Measurements from ENCODE around the gene GPR85. TPM values are rescaled to one million over a fixed set of nuclear protein-coding genes. Genes with fewer than 3 reads are reported as not detected.

Gene GPR85
- total RNA-seq, 1 donor from 2014 or later = 0.73 TPM

DNA sequence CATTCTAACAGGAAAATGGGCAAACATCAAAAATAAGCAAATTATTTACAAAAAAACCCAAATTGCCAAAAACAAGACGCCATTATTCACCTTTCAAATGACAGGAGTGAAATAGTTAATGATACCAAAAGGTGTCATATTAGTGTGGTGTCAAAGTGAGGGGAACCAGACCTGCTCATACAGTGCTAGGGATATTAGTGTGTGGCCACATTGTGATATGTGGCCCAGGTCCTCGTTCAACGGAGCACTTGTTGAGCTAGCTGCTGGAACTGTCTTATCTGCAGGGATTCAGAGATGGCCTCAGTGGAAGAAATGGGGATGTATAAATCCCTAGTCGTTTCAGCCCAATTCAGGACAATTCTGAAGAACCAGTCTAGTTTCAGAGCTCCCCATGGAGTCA lies 41.2 kb downstream of the GPR85 start:
- no peak overlapping the region for H2AFZ ChIP-seq (ENCODE audit: low read depth, low read length)
- FAIRE-seq (no peak), DNase-seq (ENCODE audit: low read depth) (no peak)
- H3K4me3 Mint-ChIP-seq (ENCODE audit: unreplicated experiment) = no peak overlapping the region
- peaks cover 2% of the 10 kb centered on the region for H3K9me3 Mint-ChIP-seq (ENCODE audit: unreplicated experiment)
- H3K4me3 ChIP-seq (ENCODE audit: insufficient read depth, low read depth, low read length) = no peak overlapping the region
- no peak overlapping the region for H3K27ac Mint-ChIP-seq (ENCODE audit: unreplicated experiment)
- H3K4me2 ChIP-seq (ENCODE audit: low read length) = no peak overlapping the region
- TF ChIP-seq, protein P1, sequence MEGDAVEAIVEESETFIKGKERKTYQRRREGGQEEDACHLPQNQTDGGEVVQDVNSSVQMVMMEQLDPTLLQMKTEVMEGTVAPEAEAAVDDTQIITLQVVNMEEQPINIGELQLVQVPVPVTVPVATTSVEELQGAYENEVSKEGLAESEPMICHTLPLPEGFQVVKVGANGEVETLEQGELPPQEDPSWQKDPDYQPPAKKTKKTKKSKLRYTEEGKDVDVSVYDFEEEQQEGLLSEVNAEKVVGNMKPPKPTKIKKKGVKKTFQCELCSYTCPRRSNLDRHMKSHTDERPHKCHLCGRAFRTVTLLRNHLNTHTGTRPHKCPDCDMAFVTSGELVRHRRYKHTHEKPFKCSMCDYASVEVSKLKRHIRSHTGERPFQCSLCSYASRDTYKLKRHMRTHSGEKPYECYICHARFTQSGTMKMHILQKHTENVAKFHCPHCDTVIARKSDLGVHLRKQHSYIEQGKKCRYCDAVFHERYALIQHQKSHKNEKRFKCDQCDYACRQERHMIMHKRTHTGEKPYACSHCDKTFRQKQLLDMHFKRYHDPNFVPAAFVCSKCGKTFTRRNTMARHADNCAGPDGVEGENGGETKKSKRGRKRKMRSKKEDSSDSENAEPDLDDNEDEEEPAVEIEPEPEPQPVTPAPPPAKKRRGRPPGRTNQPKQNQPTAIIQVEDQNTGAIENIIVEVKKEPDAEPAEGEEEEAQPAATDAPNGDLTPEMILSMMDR (IDR thresholded peaks at IDR 0.05; ENCODE audit: insufficient read depth, low read depth, low read length) = no peak
- TF ChIP-seq EZH2 (IDR thresholded peaks at IDR 0.05; ENCODE audit: insufficient read depth, low read length) = no peak
- H3K27me3 Mint-ChIP-seq (ENCODE audit: low read depth, unreplicated experiment) = no peaks in the 10 kb centered on the region
- peaks cover 3% of the 10 kb centered on the region for H3K9me3 ChIP-seq (ENCODE audit: insufficient read depth, low read depth, low read length)
- H3K9ac ChIP-seq (ENCODE audit: low read length) = no peak overlapping the region
- no peaks in the 10 kb centered on the region for H3K4me1 ChIP-seq (ENCODE audit: insufficient read depth, low read length)
- H3K4me1 Mint-ChIP-seq (ENCODE audit: low read depth, unreplicated experiment) = no peaks in the 10 kb centered on the region
- no peaks in the 10 kb centered on the region for H4K20me1 ChIP-seq (ENCODE audit: insufficient read depth, low read length)
- H3K27ac ChIP-seq (ENCODE audit: low read depth, low read length) = no peak overlapping the region
- H3K27me3 ChIP-seq (ENCODE audit: insufficient read depth, low read length) = no peaks in the 10 kb centered on the region
- no peaks in the 10 kb centered on the region for H3K36me3 Mint-ChIP-seq (ENCODE audit: low read depth, unreplicated experiment)
- H3K36me3 ChIP-seq (ENCODE audit: insufficient read depth, low read length) = no peaks in the 10 kb centered on the region
- no peaks in the 10 kb centered on the region for H3K79me2 ChIP-seq (ENCODE audit: insufficient read depth, low read length)

GRCh38 chr7:113044394-113044793 lies 42.2 kb downstream of the GPR85 start:
- no peaks in the 10 kb centered on the region for H3K4me1 ChIP-seq (ENCODE audit: insufficient read depth, low read length)
- H3K36me3 ChIP-seq (ENCODE audit: insufficient read depth, low read length) = no peaks in the 10 kb centered on the region
- H3K27ac Mint-ChIP-seq (ENCODE audit: unreplicated experiment) = no peak overlapping the region
- H3K4me3 ChIP-seq (ENCODE audit: insufficient read depth, low read depth, low read length) = no peak overlapping the region
- H3K9ac ChIP-seq (ENCODE audit: low read length) = no peak overlapping the region
- no peak for FAIRE-seq
- H4K20me1 ChIP-seq (ENCODE audit: insufficient read depth, low read length) = no peaks in the 10 kb centered on the region
- H3K27ac ChIP-seq (ENCODE audit: low read depth, low read length) = no peak overlapping the region
- no peak overlapping the region for H2AFZ ChIP-seq (ENCODE audit: low read depth, low read length)
- H3K4me2 ChIP-seq (ENCODE audit: low read length) = no peak overlapping the region
- H3K27me3 Mint-ChIP-seq (ENCODE audit: low read depth, unreplicated experiment) = no peaks in the 10 kb centered on the region
- TF ChIP-seq, protein P1 (IDR thresholded peaks at IDR 0.05; ENCODE audit: insufficient read depth, low read depth, low read length) = no peak
- TF ChIP-seq EZH2 (IDR thresholded peaks at IDR 0.05; ENCODE audit: insufficient read depth, low read length) = no peak
- no peaks in the 10 kb centered on the region for H3K36me3 Mint-ChIP-seq (ENCODE audit: low read depth, unreplicated experiment)
- H3K9me3 Mint-ChIP-seq (ENCODE audit: unreplicated experiment) = peaks cover 2% of the 10 kb centered on the region
- DNase-seq (ENCODE audit: low read depth) = no peak
- no peaks in the 10 kb centered on the region for H3K4me1 Mint-ChIP-seq (ENCODE audit: low read depth, unreplicated experiment)
- H3K27me3 ChIP-seq (ENCODE audit: insufficient read depth, low read length) = no peaks in the 10 kb centered on the region
- H3K79me2 ChIP-seq (ENCODE audit: insufficient read depth, low read length) = no peaks in the 10 kb centered on the region
- H3K4me3 Mint-ChIP-seq (ENCODE audit: unreplicated experiment) = no peak overlapping the region
- H3K9me3 ChIP-seq (ENCODE audit: insufficient read depth, low read depth, low read length) = peaks cover 3% of the 10 kb centered on the region

GRCh38 chr7:113040849-113041248 lies 45.8 kb downstream of the GPR85 start:
- no peak overlapping the region for H3K27ac ChIP-seq (ENCODE audit: low read depth, low read length)
- H3K4me2 ChIP-seq (ENCODE audit: low read length) = no peak overlapping the region
- DNase-seq (ENCODE audit: low read depth) (no peak), FAIRE-seq (no peak)
- H3K27ac Mint-ChIP-seq (ENCODE audit: unreplicated experiment) = no peak overlapping the region
- H3K9me3 Mint-ChIP-seq (ENCODE audit: unreplicated experiment) = no peaks in the 10 kb centered on the region
- no peaks in the 10 kb centered on the region for H3K36me3 ChIP-seq (ENCODE audit: insufficient read depth, low read length)
- no peaks in the 10 kb centered on the region for H3K4me1 Mint-ChIP-seq (ENCODE audit: low read depth, unreplicated experiment)
- H2AFZ ChIP-seq (ENCODE audit: low read depth, low read length) = no peak overlapping the region
- H3K79me2 ChIP-seq (ENCODE audit: insufficient read depth, low read length) = no peaks in the 10 kb centered on the region
- H3K36me3 Mint-ChIP-seq (ENCODE audit: low read depth, unreplicated experiment) = no peaks in the 10 kb centered on the region
- peaks cover 3% of the 10 kb centered on the region for H3K9me3 ChIP-seq (ENCODE audit: insufficient read depth, low read depth, low read length)
- no peak overlapping the region for H3K9ac ChIP-seq (ENCODE audit: low read length)
- TF ChIP-seq, protein P1 (IDR thresholded peaks at IDR 0.05; ENCODE audit: insufficient read depth, low read depth, low read length) = no peak
- no peak for TF ChIP-seq EZH2 (IDR thresholded peaks at IDR 0.05; ENCODE audit: insufficient read depth, low read length)
- H3K27me3 Mint-ChIP-seq (ENCODE audit: low read depth, unreplicated experiment) = no peaks in the 10 kb centered on the region
- no peaks in the 10 kb centered on the region for H3K27me3 ChIP-seq (ENCODE audit: insufficient read depth, low read length)
- no peak overlapping the region for H3K4me3 Mint-ChIP-seq (ENCODE audit: unreplicated experiment)
- no peak overlapping the region for H3K4me3 ChIP-seq (ENCODE audit: insufficient read depth, low read depth, low read length)
- no peaks in the 10 kb centered on the region for H3K4me1 ChIP-seq (ENCODE audit: insufficient read depth, low read length)
- no peaks in the 10 kb centered on the region for H4K20me1 ChIP-seq (ENCODE audit: insufficient read depth, low read length)

All from astrocyte (in vitro differentiated cells and primary cell).